ENCODE data around the gene TSHZ1.

TSHZ1 gene, protein sequence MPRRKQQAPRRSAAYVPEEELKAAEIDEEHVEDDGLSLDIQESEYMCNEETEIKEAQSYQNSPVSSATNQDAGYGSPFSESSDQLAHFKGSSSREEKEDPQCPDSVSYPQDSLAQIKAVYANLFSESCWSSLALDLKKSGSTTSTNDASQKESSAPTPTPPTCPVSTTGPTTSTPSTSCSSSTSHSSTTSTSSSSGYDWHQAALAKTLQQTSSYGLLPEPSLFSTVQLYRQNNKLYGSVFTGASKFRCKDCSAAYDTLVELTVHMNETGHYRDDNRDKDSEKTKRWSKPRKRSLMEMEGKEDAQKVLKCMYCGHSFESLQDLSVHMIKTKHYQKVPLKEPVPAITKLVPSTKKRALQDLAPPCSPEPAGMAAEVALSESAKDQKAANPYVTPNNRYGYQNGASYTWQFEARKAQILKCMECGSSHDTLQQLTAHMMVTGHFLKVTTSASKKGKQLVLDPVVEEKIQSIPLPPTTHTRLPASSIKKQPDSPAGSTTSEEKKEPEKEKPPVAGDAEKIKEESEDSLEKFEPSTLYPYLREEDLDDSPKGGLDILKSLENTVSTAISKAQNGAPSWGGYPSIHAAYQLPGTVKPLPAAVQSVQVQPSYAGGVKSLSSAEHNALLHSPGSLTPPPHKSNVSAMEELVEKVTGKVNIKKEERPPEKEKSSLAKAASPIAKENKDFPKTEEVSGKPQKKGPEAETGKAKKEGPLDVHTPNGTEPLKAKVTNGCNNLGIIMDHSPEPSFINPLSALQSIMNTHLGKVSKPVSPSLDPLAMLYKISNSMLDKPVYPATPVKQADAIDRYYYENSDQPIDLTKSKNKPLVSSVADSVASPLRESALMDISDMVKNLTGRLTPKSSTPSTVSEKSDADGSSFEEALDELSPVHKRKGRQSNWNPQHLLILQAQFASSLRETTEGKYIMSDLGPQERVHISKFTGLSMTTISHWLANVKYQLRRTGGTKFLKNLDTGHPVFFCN (N-terminal part only)

DNA sequence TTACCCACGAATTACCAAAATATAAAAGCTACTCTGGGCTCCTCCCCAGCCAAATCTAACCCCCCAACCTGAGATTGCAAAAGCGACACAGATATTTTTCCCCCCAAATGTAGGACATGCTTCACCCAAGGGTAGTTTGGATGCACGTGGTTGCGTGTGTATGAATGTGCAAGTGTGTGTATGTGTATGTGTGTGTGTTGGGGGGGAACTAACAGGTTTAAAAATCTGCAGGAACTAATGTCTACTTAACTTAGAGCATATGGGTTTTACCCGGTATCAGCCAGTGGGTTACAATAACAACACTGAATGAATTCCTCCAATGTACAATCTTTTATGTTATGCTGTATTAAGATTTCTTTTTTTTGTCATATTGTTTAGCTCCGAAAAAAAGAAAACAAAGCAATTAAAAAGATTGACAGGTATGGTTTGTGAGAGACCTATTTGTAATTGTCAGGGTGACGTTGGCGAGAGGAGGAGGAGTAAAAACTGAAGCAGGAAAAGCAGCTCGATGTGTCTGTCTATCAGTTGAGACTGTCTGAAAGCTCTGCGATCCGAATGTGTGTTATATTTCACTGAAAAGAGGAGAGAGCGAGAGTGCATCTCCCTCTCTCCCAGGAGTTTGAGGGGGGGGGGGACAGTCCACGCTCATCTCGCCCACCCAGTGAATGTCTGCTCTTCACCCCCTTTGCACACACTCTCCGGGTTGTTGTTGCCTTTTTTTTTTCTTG lies at the start of gene TSHZ1:
TSHZ1 (plus strand) TSS at position 524 of the 728 bp plus-strand sequence. CDS start 1,080 bp downstream, outside the sequence.
- DNase-seq, result peak in 26 of 51 donors; percentile 20 to 86 (median 52)

DNA sequence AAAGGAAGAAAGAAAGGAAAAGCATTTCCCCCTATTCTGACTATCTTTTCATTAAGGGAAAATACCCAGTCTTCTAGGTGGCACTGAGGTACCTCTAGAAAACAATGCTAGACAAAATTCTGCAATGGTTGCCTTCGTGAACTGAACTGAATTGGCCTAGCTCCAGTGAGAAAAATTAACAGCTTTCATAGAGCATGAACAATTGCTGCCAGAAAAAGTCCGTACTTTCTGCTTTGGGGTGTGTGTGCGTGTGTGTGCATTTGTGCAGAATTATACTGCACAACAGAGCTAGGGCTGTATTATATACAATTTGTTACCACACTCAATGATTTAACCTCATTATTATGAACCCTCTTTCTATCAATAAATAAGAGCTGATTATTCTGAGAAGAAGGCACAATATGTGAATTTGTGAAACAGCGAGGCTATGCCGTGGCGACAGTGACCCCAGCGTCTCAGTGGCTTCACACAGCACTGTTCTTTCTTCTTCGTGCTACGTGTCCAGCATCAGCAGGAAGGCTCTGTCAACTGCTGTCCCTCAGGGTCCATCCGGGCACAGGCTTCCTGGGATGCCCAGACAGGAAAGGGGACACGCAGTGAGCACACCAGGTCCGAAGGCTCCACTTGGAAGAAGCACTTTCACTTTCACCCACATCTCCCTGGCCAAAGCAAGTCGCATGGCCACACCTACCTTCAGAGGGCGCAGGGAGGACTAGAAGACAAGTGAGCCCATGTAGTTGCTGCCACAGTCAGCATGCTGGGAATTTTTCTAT lies 49.2 kb upstream of the TSHZ1 start:
- DNase-seq, result peak in 9 of 51 donors; percentile 12 to 31 (median 22)

DNA sequence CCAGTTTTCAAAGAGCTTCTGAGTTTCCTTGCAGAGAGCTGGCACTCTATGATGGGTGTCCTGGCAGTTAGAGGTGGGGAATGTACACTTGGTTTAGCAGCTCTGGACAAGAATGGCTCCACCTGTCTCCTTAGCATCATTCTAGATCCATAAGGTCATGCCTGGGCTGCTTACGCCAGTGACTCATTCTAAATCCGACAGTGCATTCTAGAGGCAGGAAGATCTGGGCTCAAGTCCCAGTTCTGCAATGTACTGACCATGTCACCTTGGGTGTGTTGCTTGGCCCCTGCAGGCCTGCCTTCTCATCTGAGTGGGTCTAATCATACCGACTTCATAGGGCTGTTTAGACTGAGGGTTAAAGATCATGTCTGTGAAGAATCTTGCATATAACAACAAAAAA lies 48.1 kb upstream of the TSHZ1 start:
- DNase-seq, result no peak

DNA sequence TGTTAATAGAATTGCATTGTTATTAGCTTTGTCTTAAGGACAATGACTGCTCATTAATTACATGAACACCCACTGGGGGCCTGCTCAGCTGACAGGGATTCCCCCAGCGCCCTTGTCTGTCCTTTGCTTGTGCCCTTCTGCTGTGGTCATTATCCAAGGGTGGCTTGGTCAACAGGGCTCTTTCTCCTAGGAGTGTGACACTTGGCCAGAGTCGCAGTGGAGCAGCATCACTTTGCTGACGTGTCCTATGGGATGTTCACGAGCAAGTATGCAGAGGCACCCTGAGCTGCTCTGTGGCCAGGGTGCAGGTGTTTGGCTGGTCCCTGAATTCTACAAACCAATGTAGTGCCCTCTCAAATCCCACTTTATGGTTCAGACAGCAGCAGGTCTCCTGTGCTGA lies 47.6 kb upstream of the TSHZ1 start:
- no peak for DNase-seq

DNA sequence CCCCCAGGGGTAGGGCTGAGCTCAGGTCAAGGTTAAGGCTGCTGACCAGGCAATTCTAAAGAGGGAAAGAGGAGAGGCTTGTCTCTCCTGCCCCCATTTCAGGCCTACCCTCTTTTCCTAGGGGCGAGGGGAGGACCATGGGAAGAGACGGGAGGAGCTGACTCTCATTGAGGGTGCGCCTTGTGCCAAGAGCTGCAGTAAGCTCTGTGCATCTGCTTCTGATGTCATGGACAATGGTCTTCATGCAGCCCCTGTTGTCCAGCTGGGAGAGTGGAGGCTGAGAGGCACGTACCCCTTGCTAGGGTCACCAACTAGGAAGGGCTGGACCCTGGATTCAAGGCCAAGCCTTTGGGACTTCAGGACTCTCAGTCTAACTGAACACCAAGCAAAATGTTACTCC lies 46.9 kb upstream of the TSHZ1 start:
- no peak for DNase-seq

DNA sequence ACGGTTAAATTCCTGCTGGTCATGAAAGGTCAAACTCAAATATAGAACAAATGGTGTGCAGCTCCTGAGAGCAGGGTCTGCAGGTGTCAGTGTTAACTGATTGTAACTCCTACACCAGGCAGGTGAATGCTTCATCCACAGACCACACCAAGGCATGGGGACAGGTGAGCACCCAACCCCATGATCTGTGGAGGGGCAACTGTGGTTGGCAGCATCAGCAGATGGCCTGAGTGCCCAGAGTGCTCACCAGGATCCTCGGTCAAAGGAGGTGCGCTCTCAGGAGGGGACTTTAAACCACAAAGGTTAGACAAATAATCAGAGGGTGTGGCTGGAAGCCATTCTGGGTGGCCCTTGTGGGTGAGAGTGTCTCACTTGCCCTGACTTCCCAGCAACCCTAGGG lies 46.1 kb upstream of the TSHZ1 start:
- DNase-seq, result no peak

DNA sequence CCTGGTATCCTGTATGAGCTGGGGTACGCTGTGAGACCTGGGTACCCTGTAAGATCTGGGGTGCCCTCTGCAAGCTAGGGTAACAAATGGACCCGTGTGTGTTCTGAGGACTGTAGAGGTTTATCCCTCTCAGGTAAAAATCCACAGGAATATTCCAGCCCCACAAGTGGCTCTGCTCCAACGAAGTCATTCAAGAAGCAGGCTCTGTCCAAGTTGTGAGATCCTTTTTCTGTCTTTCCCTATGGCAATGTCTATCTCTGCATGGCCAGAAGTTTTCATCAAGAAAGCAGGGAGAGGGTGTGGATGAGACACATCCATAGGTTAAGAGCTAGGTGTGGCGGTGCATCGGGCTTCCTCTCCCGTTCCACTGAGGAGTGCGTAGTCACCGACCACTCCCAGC lies 44.7 kb upstream of the TSHZ1 start:
- no peak for DNase-seq

DNA sequence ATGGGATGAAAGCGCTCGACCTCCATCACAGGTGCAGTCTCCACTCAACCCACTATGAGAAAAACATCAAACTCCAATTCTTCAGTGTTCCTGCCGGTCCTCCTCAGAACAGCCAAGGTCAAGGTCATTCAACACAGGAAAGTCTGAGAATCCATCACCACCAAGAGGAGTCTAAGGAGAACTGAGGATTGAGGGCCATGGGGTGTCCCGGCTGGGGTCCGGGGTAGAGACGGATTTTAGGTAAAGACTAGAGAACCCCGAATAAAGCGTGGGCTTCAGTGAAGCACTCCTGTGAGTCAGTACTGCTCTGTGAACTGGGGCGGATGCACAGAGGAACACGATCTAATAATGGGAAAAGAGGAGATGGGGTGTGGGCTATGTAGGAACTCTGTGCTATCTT lies 43.5 kb upstream of the TSHZ1 start:
- DNase-seq, result no peak

DNA sequence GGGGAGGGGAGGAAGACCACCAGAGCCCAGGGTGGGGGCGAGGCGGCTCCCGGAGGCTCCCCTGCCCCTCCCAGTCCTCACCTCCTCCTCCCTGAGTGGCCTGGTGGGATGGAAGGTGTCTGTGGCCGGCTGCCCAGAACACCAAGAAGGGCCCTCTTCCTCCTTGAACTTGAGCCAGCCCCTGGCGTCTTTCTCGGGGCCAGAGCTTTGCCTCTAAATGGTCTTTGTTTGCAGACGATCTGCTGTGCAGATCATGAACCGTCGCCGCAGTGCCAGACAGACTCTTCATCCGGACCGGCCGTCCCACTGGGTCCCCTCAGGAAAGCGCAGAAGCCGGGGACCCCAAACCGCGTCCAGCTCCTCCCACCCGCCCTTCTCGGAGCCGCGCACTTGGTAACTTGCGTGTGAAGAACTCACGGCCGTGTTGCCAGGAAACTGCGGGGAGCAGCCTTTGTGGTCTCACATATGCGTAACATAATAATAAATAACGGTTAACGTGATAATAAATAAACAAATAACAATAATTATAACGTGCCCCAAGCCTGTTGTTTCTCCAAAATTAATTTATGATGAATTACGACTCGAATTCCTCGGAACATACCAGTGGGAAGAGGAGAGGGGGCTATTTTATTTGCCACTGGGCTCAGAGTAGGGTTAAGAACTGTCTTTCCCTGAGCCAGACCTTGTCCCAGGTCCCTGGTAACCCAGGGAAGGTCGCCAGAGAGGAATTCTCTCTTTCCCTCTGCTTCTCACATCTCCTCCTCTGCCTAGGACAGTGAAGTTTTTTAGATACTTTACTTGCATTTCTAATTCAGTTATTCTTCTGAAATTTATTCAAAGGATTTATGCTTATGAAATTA lies 42.6 kb upstream of the TSHZ1 start:
- peak in 17 of 51 donors; percentile 5 to 44 (median 23) for DNase-seq

DNA sequence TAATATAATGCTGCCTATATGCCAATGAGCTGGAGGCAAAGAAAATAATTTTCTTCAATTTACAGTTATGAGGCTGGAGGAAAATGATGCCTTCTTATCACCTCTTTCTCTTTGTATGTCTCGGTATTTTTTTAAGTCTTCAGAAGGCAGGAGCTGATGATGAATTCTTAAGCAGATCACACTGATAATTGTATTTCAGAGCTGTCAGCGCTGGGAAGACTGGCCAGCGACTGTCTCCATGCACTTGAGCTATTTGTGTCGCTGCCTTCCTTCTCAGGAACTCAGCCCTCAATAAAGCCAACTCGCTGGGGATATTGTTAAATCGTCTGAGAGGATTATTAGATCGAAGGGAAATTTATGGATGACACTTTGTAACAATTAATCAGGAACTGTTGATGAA lies 42.0 kb upstream of the TSHZ1 start:
- DNase-seq, result no peak

DNA sequence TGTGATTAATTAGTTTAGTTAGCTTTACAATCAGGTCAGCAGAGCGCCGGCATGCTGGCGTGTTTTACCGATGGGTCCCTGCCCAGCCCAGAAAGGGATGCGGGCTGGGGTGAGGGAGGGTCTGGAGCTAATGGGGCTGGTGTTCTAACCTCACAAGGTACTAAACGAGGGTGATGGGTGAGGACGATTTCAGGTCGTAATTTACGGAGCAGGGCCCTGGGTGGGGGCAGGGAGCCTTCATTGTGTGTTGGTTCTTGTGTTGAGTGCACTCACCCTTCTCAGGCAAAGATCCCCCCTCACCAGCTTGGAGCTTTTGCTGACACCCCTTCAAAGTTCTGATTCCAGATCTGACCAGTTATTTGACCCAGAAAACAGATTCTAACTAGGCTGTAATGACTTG lies 41.2 kb upstream of the TSHZ1 start:
- no peak for DNase-seq

DNA sequence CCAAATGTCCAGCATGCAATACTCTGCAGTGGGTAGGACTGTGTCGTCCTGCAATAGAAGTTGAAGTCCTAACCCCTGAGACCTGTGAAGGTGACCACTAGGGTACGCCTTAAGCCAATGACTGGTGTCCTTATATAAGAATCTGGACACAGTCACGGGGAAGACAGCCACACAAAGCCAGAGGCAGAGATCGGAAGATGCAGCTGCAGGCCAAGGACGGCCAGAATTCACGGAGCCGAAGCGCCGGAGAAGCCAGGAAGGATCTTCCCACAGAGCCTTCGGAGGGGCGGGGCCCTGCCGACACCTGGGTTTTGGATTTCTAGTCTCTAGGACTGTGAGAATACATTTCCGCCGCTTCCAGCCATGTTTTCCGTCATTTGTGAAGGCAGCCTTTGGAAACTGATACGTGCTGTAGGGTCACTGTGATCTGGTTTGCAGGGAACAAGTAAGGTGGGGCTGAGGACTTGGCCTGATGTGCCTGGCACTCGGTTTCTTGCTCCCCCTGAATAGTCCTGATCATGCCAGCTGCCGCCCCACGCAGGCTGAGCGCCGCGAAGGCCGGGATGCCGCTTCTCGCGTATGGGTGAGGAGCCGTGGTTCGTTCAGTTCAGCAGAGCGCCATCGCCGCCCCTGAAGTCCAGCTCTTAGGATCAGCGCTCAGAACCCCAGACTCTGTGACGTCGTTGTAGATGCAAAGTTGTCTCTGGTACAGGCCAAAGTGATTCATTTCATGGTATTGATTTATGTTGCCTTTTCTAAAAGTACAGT lies 40.4 kb upstream of the TSHZ1 start:
- DNase-seq, result no peak

DNA sequence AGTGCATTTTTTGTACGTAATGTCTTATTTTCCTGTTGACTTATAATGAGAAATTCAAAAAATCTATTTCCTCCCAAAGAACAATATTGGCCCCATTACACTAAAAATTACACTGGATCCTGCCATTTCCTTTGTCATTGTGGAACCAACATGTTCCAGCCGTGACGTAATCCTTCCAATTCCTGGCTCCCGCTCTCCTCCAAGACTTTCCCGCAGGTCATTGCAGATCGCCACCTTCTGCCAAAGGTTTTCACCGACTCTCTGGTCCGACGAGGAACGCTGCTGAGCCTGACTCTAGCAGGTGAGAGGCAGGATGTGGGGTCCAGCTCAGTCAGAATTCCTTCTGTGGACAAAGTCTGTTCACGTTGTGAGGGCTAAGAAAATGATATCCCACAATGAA lies 39.7 kb upstream of the TSHZ1 start:
- no peak for DNase-seq

DNA sequence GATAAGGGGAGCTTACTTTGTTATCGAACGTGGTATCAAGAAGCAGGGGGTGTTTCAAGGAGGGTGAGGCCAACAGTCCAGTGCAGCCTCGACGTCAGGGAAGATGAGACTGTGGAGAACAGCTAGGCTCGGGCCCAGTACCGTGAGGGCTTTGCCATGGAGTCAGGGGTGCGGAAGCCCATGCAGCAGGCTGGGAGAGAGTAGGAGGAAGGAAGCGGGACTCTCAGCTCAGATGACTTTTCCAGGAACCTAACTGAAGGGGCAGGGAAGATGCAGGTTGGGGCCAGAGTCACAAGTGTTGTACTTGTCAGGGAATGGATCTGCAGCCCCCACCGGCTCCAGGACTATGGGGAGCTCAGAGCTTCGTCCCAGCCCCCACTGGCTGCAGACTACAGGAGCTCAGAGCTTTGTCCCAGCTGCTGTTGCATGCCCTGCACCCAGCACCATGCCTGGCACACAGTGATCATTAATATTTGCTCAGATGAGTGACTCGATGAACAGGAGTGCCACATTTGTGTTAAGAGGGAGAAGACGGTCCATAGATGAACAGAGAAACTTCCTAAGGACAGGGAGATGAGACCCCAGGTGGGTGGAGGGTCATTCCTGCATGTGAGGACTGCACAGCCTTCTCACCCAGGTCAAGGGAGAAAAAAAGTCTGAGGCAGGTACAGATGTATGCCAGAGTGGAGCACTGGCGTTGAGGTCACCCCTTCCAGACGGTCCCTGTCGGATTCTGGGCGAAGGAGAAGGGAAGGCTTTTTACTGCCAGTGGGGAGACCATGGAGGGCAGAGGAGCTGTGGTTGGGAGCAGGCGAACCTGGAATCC lies 38.1 kb upstream of the TSHZ1 start:
- DNase-seq, result no peak

DNA sequence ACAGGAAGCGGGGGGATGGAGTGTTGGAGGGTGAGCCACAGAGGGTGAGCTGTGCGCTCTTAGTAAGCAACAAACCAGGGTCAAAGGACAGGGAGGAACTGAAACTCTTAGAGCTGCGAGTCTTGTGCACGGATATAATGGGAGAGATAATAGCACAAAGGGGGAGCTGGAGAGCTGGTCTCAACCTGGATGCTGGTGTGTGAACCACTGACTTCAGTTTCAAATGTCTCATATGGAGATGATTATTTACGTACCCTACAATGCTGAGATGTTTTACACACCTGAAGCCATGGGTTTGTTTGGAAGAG lies 37.5 kb upstream of the TSHZ1 start:
- no peak for DNase-seq

DNA sequence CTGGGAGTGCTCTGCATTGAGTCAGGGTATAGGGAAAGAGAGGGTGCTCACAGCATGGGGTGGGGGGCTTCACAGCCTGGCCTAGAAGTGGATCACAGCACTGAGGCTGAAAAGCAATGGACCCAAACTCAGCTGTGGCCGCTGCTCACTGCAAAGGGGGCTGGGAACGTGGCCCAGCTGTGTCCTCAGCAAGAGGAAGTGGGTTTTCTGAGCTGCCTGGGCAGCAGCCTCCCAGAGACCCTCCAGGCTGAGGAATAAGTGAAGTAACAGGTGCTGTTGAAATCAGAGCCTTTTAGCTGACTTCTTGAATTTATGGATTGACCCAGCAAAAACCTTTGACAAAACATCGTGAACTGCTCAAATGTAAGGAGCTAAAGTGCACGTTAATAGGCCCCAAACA lies 36.9 kb upstream of the TSHZ1 start:
- DNase-seq, result no peak

DNA sequence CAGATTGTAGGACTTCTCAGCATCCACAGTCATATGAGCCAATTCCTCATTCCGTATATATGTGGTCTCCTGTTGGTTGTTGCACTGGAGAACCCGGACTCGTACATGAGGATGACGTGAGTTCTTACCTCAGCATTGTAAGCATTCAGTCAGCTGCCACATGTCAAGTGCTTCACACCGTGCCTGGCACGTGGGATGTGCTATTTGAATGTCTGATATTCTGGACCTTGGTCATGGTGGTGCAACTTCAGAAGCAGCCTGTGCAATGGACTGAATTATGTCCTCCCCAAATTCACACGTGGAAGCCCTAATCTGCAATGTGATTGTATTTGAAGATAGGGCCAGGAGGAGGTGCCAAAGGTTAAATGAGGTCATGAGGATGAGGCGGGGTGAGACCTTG lies 33.7 kb upstream of the TSHZ1 start:
- DNase-seq, result no peak

DNA sequence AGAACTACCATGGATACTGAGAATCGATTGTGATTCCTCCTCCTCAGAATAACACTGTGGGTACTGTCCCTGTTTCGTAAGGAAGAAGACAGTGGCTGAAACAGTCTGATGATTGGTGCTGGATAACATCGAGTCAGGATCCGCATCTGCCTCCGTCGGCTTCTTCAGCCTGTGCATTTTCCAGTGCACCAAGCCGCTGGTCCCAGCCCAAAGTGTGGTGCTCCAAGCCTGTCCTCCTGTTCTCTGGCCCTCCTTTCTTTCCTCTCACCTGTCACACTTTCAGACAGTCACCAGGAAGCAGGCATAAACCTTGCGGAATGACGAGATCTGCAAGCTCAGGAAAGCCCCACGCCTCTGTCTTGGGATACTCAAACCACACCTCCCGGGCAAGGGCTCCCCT lies 32.2 kb upstream of the TSHZ1 start:
- DNase-seq, result no peak

Measured in hypothalamus (tissue), 51 donors.